A549 (cell line): ENCODE data around the gene CDKN1A.

ENCODE experiments used
- CBX2 ChIP-seq: fragments of 200-600 bp; sonication (generic); IDR thresholded peaks from 2 replicates; pipeline ENCODE4 v1.6.1; 2016; ENCODE audit warnings: low read depth, mild to moderate bottlenecking, borderline replicate concordance
- CHD2 ChIP-seq: fragments of 150-350 bp; IDR thresholded peaks from 2 replicates; pipeline ENCODE4 v1.6.1; 2014; ENCODE audit warnings: low read length; ENCODE audit not compliant: partially characterized antibody
- CTCF ChIP-seq: fragments of >200 bp; sonication (Bioruptor Twin); formaldehyde crosslinking; IDR thresholded peaks from 3 replicates; pipeline ENCODE4 v1.5.1; 2016
- EP300 ChIP-seq, 2 experiments: fragments of >200 bp; sonication (Bioruptor Twin); formaldehyde crosslinking; IDR thresholded peaks; 2 replicates in 1 of 2; 3 replicates in 1 of 2; pipeline ENCODE4 v1.6.1; 2016 to 2017
- ESRRA ChIP-seq: fragments of 150-350 bp; IDR thresholded peaks from 2 replicates; pipeline ENCODE4 v1.6.1; 2014; ENCODE audit warnings: mild to moderate bottlenecking, low read length, borderline replicate concordance
- FOSL2 ChIP-seq, 2 experiments: fragments of 450-650 bp in 1 of 2; fragments of >200 bp in 1 of 2; sonication (Bioruptor Twin) in 1 of 2; formaldehyde crosslinking; IDR thresholded peaks; 2 replicates each; pipeline versions ENCODE4 v1.5.0 to v1.6.1; 2016 to 2020; ENCODE audit warnings: mild to moderate bottlenecking in 1 of 2, moderate library complexity in 1 of 2
- MAFK ChIP-seq: fragments of 450-650 bp; IDR thresholded peaks from 2 replicates; pipeline ENCODE4 v1.6.1; 2014; ENCODE audit not compliant: partially characterized antibody
- POLR2A ChIP-seq: IDR thresholded peaks from 2 replicates; pipeline ENCODE4 v1.6.1; 2012; ENCODE audit warnings: mild to moderate bottlenecking, low read length
- RAD21 ChIP-seq, 2 experiments: fragments of >200 bp in 1 of 2; sonication (Bioruptor Twin) in 1 of 2; formaldehyde crosslinking in 1 of 2; IDR thresholded peaks in 1 of 2; conservative IDR thresholded peaks in 1 of 2; 2 replicates in 1 of 2; 3 replicates in 1 of 2; pipeline ENCODE4 v1.6.1; 2012 to 2018; ENCODE audit warnings: inconsistent platforms in 1 of 2
- REST ChIP-seq: fragments of 200-600 bp; sonication (generic); IDR thresholded peaks from 2 replicates; pipeline ENCODE4 v1.6.1; 2016; ENCODE audit warnings: antibody characterized with exemption, mild to moderate bottlenecking, moderate library complexity
- TP53 ChIP-seq: fragments of 250-450 bp; sonication (Bioruptor Pico); IDR thresholded peaks from 2 replicates; pipeline ENCODE4 v1.5.0; 2021; ENCODE audit warnings: mild to moderate bottlenecking, moderate library complexity

- no peak for TF ChIP-seq MAFK
- no peak for TF ChIP-seq CTCF
- no peak for TF ChIP-seq FOSL2 (IDR thresholded peaks at IDR 0.05)
- TF ChIP-seq FOSL2 (CRISPR knock-in tag; IDR thresholded peaks at IDR 0.05) = 0 out of 2 replicates have a peak, but pooled peaks have one; percentile 18
- no peak for TF ChIP-seq CHD2
- TF ChIP-seq POLR2A = no peak
- TF ChIP-seq ESRRA = no peak
- no peak for TF ChIP-seq RAD21 (conservative IDR thresholded peaks at IDR 0.05 in 1 of 2, IDR thresholded peaks at IDR 0.05 in 1 of 2)
- TF ChIP-seq REST = no peak
- no peak for TF ChIP-seq TP53 (CRISPR knock-in tag)
- no peak for TF ChIP-seq EP300 (IDR thresholded peaks at IDR 0.05)
- no peak for TF ChIP-seq CBX2
Measured at GRCh38 chr6:36642913-36643817, 35.3 kb upstream of the CDKN1A start.
